Mesendoderm (in vitro differentiated cells): Measurements from ENCODE around the gene LMCD1.

Experiments
- DNase-seq: peaks from one replicate; pipeline ENCODE4 v3.0.0; 2013
- H2AK5ac ChIP-seq: 2 replicates; pipeline ENCODE4 v1.6.1; 2013; ENCODE audit warnings: low read length, inconsistent platforms
- H2BK120ac ChIP-seq: 2 replicates; pipeline ENCODE4 v1.6.1; 2013; ENCODE audit warnings: low read depth, mild to moderate bottlenecking, low read length, moderate library complexity, mixed read lengths
- H2BK15ac ChIP-seq: replicated peaks from 2 replicates; pipeline ENCODE4 v1.6.1; 2013; ENCODE audit warnings: low read depth, mild to moderate bottlenecking, moderate library complexity
- H2BK5ac ChIP-seq: 2 replicates; pipeline ENCODE4 v1.6.1; 2013; ENCODE audit warnings: low read length, inconsistent platforms
- H3K18ac ChIP-seq: 2 replicates; pipeline ENCODE4 v1.6.1; 2013; ENCODE audit warnings: mild to moderate bottlenecking, low read length, mixed read lengths
- H3K23ac ChIP-seq: one replicate; pipeline ENCODE4 v1.6.1; 2013; ENCODE audit warnings: low read length
- H3K27ac ChIP-seq: 2 replicates; pipeline ENCODE4 v1.5.1; 2013; ENCODE audit warnings: low read depth, mild to moderate bottlenecking, inconsistent platforms, low read length, moderate library complexity
- H3K27me3 ChIP-seq: 2 replicates; pipeline ENCODE4 v1.6.1; 2013; ENCODE audit warnings: low read length, control low read depth, mild to moderate bottlenecking, inconsistent platforms; ENCODE audit not compliant: insufficient read depth, poor library complexity
- H3K36me3 ChIP-seq: 2 replicates; pipeline ENCODE4 v1.6.1; 2013; ENCODE audit warnings: low read length, inconsistent platforms; ENCODE audit not compliant: control insufficient read depth, insufficient read depth
- H3K4ac ChIP-seq: one replicate; pipeline ENCODE4 v1.6.1; 2013; ENCODE audit warnings: low read depth, mild to moderate bottlenecking, low read length, moderate library complexity
- H3K4me1 ChIP-seq: 2 replicates; pipeline ENCODE4 v1.6.1; 2013; ENCODE audit warnings: low read depth, low read length, inconsistent platforms; ENCODE audit not compliant: control insufficient read depth
- H3K4me2 ChIP-seq: 2 replicates; pipeline ENCODE4 v1.6.1; 2013; ENCODE audit warnings: low read length
- H3K4me3 ChIP-seq: 2 replicates; pipeline ENCODE4 v1.5.1; 2013; ENCODE audit warnings: mild to moderate bottlenecking, low read length
- H3K56ac ChIP-seq: one replicate; pipeline ENCODE4 v1.6.1; 2013; ENCODE audit warnings: low read length
- H3K79me1 ChIP-seq: 2 replicates; pipeline ENCODE4 v1.6.1; 2013; ENCODE audit warnings: low read length, inconsistent platforms
- H3K79me2 ChIP-seq: 2 replicates; pipeline ENCODE4 v1.6.1; 2013; ENCODE audit warnings: mild to moderate bottlenecking, low read length; ENCODE audit not compliant: control insufficient read depth, insufficient read depth
- H3K9ac ChIP-seq: 2 replicates; pipeline ENCODE4 v1.6.1; 2013; ENCODE audit warnings: low read length, inconsistent platforms
- H4K5ac ChIP-seq: one replicate; pipeline ENCODE4 v1.6.1; 2013; ENCODE audit warnings: low read length
- H4K8ac ChIP-seq: one replicate; pipeline ENCODE4 v1.6.1; 2013; ENCODE audit warnings: low read depth, mild to moderate bottlenecking, control low read depth, low read length, moderate library complexity
- WGBS: extraction: QIAGEN DNeasy Blood & Tissue Kit; methylation state at CpG from one replicate; pipeline ENCODE4 v1.1.7; 2013; ENCODE audit warnings: low lambda C conversion rate, missing lambda C conversion rate; ENCODE audit not compliant: insufficient coverage; ENCODE audit errors: extremely low coverage; 5-methylcytosine and 5-hydroxymethylcytosine counted together

The LMCD1 gene

DNA sequence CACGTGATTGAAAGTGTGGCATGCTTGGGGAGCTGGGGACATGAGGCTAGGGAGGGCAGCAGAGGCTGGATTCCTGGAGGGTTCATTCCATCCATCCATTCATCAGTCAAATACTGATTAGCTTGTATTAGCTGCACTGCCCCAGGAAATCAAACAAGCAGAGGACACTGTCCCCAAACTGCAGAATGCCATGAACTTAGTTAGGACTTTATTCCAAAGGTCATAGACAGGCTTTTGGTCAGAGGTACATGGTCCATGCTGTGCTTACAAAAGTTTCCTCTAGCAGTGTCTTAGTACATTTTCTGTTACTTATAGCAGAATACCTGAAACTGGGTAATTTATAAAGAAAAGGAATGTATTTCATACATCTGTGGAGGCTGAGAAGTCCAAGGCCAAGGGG lies 47.7 kb downstream of the LMCD1 start:
- DNase-seq = no peak
- no peak overlapping the region for H2AK5ac ChIP-seq
- no peak overlapping the region for H4K8ac ChIP-seq

DNA sequence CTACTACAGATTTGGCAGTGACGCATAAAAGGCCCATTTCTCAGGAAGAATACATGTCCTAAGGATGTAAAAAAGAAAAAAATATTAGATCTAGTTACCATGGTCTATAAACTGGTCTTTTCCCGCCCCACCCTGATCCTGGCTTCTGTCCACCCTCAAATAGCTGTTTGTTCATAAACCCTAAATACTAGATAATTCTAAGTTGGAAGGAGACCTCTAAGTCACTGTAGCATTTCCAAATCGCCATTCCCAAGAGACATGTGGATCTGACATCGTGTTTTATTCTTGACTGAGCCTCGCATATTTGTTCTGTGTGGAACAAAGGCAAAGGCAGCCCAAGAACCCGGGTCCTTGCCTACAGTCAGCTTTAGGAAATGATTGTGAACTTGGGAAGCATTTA lies 49.0 kb downstream of the LMCD1 start:
- no peak overlapping the region for H3K9ac ChIP-seq
- no CpG with 5 or more reads among the region's 6 CpGs for WGBS
- no peak overlapping the region for H2AK5ac ChIP-seq
- no peaks in the 10 kb centered on the region for H3K4me1 ChIP-seq
- no peaks in the 10 kb centered on the region for H3K27me3 ChIP-seq
- H3K79me1 ChIP-seq = no peaks in the 10 kb centered on the region
- H3K27ac ChIP-seq = no peak overlapping the region
- H3K4ac ChIP-seq = no peak overlapping the region
- no peak overlapping the region for H2BK120ac ChIP-seq
- H3K56ac ChIP-seq = no peak overlapping the region
- no peak overlapping the region for H3K4me2 ChIP-seq
- no peak overlapping the region for H4K5ac ChIP-seq
- DNase-seq = no peak
- no peak overlapping the region for H2BK5ac ChIP-seq
- H3K79me2 ChIP-seq = no peaks in the 10 kb centered on the region
- no peak overlapping the region for H3K23ac ChIP-seq
- H3K36me3 ChIP-seq = no peaks in the 10 kb centered on the region
- H3K4me3 ChIP-seq = no peak overlapping the region
- H3K18ac ChIP-seq = no peak overlapping the region
- H2BK15ac ChIP-seq = no peak overlapping the region
- no peak overlapping the region for H4K8ac ChIP-seq

More for the DNA sequence above, 47.7 kb downstream of the LMCD1 start:
- Histone ChIP-seq H3K4ac (no peak overlapping the region), H3K23ac (no peak overlapping the region), H3K4me3 (no peak overlapping the region), H3K4me2 (no peak overlapping the region), H4K5ac (no peak overlapping the region), H3K36me3 (no peaks in the 10 kb centered on the region), H3K79me2 (no peaks in the 10 kb centered on the region), H2BK120ac (no peak overlapping the region), H3K27me3 (no peaks in the 10 kb centered on the region), H2BK15ac (no peak overlapping the region), H3K4me1 (no peaks in the 10 kb centered on the region), H3K9ac (no peak overlapping the region), H3K27ac (no peak overlapping the region), H3K56ac (no peak overlapping the region), H3K79me1 (no peaks in the 10 kb centered on the region), H2BK5ac (no peak overlapping the region), H3K18ac (no peak overlapping the region)
- no CpG with 5 or more reads among the region's 1 CpG for WGBS

DNA sequence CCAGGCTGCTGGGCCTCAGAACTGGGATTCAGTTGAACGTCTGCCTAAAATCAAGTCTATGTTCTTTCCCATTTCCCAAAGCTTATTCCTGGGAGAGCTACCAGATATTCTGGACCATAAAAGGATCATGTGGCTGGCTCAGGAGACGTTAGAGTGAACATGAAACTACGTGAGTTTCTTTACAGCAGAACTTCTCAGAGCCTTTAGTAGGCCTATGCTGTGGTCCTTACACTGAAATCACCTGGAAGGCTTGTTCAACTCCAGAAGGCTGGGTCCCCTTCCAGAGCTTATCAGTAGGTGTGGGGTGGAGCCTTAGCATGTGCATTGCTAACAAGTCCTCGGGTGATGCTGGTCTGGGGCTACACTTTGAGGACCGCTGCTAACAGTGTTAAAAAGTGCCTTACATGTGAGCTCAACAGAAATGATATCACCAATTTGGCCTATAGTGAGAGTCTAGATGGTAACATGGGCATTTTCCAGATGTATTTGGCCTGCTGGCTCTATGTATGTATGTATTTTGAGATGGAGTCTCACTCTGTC lies 50.7 kb downstream of the LMCD1 start:
- Histone ChIP-seq H3K56ac (no peak overlapping the region), H3K18ac (no peak overlapping the region), H3K4ac (no peak overlapping the region), H3K4me2 (no peak overlapping the region), H4K8ac (no peak overlapping the region), H2BK120ac (no peak overlapping the region), H3K79me2 (no peaks in the 10 kb centered on the region), H3K79me1 (no peaks in the 10 kb centered on the region), H2BK15ac (no peak overlapping the region), H3K36me3 (no peaks in the 10 kb centered on the region), H3K27ac (no peak overlapping the region), H2AK5ac (no peak overlapping the region), H2BK5ac (no peak overlapping the region), H3K27me3 (no peaks in the 10 kb centered on the region), H3K23ac (no peak overlapping the region), H3K4me1 (no peaks in the 10 kb centered on the region), H3K9ac (no peak overlapping the region), H3K4me3 (no peak overlapping the region), H4K5ac (no peak overlapping the region)
- no peak for DNase-seq
- no CpG with 5 or more reads among the region's 5 CpGs for WGBS

DNA sequence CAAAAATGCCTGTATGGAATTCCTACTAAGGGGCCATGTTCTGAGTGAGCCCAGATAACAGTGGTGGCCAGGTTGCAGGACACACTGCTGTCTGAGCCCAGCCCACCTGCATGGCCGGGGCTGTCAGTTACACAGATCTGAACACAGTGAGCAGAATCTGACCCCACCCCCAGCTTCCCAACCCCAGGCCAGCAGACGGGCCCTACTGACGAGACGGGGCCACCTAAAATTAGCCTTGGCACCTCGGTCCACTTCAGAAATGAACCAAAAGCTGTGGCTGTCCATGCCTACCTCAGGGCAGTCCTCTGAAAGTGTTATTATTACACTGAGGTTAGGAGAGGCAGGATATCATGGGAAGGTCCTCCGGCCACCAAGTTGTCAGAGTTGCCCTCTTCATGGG lies 51.8 kb downstream of the LMCD1 start:
- Histone ChIP-seq H2BK5ac (no peak overlapping the region), H3K4me3 (no peak overlapping the region), H3K18ac (no peak overlapping the region), H3K79me1 (no peaks in the 10 kb centered on the region), H3K9ac (no peak overlapping the region), H2BK15ac (no peak overlapping the region), H3K27ac (no peak overlapping the region), H2AK5ac (no peak overlapping the region), H3K23ac (no peak overlapping the region), H4K8ac (no peak overlapping the region), H3K4me2 (no peak overlapping the region), H3K79me2 (no peaks in the 10 kb centered on the region), H2BK120ac (no peak overlapping the region), H3K27me3 (no peaks in the 10 kb centered on the region), H3K56ac (no peak overlapping the region), H4K5ac (no peak overlapping the region), H3K4ac (no peak overlapping the region), H3K36me3 (no peaks in the 10 kb centered on the region), H3K4me1 (no peaks in the 10 kb centered on the region)
- WGBS = no CpG with 5 or more reads among the region's 6 CpGs
- DNase-seq = no peak

DNA sequence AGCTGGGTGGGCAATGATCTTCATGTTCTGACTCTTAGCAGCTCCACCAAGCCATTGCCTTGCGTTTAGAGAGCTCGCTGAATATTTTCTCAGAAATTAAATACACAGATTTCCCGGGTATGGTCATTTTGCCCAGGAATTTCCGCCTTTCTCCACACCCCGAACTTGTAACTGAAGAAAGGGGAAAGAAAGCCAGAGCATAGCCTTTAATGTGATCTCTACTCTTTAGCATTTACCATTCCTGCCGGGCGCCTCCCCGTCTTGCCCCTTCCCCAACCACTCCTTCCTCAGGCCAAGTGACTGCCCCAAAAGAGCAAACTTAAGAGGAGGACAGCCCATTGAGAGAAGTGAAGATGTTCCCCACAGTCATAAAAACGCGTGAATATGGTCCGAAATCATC lies 53.1 kb downstream of the LMCD1 start:
- no CpG with 5 or more reads among the region's 11 CpGs for WGBS
- no peaks in the 10 kb centered on the region for H3K79me2 ChIP-seq
- no peak overlapping the region for H2BK15ac ChIP-seq
- H3K18ac ChIP-seq = peak overlapping the region; percentile 21
- no peak overlapping the region for H3K9ac ChIP-seq
- no peaks in the 10 kb centered on the region for H3K27me3 ChIP-seq
- H3K36me3 ChIP-seq = no peaks in the 10 kb centered on the region
- no peak overlapping the region for H4K5ac ChIP-seq
- peak overlapping the region; percentile 47 for H3K56ac ChIP-seq
- no peak overlapping the region for H2AK5ac ChIP-seq
- H3K4ac ChIP-seq = no peak overlapping the region
- H2BK5ac ChIP-seq = no peak overlapping the region
- no peaks in the 10 kb centered on the region for H3K4me1 ChIP-seq
- H3K79me1 ChIP-seq = no peaks in the 10 kb centered on the region
- no peak overlapping the region for H2BK120ac ChIP-seq
- H3K4me2 ChIP-seq = no peak overlapping the region
- H4K8ac ChIP-seq = no peak overlapping the region
- DNase-seq = no peak
- H3K4me3 ChIP-seq = no peak overlapping the region
- no peak overlapping the region for H3K23ac ChIP-seq
- H3K27ac ChIP-seq = no peak overlapping the region

DNA sequence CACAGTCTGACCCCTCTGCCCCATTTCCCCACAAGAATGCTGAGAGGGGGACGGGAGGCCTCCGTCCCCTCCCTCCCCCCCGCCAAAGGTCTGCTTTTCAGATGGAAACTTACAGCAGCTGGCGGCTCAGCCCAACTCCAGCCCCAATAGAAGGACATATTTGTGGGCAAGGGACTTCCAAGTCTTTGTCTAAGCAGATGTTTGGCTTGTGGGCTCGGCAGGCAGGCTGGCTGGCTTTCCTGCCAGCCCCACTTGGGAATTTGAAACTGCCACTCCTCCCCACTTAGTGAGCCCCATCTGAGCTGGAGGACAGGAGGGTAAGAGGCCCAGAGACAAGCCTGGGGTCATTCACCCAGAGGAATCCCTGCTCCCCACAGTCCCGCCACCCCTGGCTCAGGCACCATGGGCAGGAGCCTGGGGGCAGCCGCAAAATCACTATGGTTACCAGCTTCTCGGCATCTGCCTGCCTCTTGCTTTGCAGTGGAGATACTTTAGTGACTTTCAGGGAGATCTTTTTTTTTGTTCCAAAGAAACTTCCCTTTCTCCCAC lies 53.6 kb downstream of the LMCD1 start:
- Histone ChIP-seq H2BK15ac (no peak overlapping the region), H4K8ac (no peak overlapping the region), H4K5ac (no peak overlapping the region), H3K56ac (peak overlapping the region; percentile 47), H3K23ac (no peak overlapping the region), H3K79me1 (no peaks in the 10 kb centered on the region), H3K36me3 (no peaks in the 10 kb centered on the region), H2BK5ac (no peak overlapping the region), H3K4ac (peak overlapping the region; percentile 58), H2AK5ac (no peak overlapping the region), H3K27me3 (no peaks in the 10 kb centered on the region), H3K18ac (peak overlapping the region; percentile 21), H2BK120ac (no peak overlapping the region), H3K4me2 (no peak overlapping the region), H3K4me1 (no peaks in the 10 kb centered on the region), H3K27ac (no peak overlapping the region), H3K4me3 (no peak overlapping the region), H3K9ac (no peak overlapping the region), H3K79me2 (no peaks in the 10 kb centered on the region)
- DNase-seq = peak; percentile 26
- WGBS = no CpG with 5 or more reads among the region's 8 CpGs
